ENCODE results near the gene SETBP1.
A peak's percentile ranks its signal among the peaks of the same experiment; 100 is the strongest.
"Not testable (repeated sequence)": the region's sequence is repeated elsewhere in the genome, so short reads cannot be mapped to it uniquely, and the experiment has no call there.

The SETBP1 gene

GRCh38 chr18:44791520-44791919 is 110.8 kb downstream of the SETBP1 start:
- DNase-seq (ENCODE audit: low spot score), result no peak

DNA sequence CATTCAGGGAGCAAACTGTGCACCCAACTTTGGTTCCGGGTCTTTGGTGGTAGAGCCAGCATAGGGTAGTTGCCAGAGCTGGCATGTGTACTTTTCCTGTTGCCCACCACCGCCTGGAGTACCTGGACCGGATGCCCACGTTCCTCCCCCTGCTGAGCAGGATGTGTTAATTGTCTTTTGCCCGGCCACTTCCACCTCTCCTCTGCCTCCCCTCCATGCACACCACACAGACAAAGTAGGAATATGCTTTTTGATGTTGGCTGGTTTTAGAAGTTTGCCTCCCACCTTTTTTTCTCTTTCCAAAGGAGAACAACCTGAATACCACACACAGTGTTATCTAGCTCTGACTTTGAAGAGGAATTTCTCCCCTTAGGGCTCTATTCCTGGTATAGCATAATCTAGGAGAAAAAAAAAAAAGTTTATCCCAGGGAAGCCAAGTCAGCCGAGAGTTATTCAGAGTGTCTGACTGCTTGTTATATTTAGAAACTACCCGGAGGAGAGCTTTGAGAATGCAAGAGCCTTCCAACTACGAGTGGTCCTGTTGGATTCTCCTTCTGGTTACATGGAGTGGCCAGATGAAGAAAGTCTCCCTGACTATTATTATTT is 111.9 kb downstream of the SETBP1 start:
- DNase-seq (ENCODE audit: low spot score), result no peak

DNA sequence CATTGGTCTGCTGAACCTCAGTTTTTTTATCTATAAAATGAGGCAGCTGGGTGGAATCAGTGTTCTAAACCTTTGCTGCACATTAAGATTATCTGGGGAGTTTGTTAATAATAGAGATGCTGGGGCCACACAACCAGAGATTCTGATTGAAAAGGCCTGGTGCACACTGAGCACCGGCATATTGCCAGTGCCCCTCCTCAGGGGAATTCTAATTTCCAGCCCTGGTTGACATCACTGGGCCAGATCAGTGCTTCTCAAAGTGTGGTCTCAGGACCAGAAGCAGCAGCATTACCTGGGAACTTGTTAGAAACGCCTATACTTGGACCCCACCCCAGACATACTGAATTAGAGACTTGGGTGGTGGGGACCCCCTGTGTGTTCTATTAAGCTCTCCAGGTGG is 112.5 kb downstream of the SETBP1 start:
- DNase-seq (ENCODE audit: low spot score), result no peak

DNA sequence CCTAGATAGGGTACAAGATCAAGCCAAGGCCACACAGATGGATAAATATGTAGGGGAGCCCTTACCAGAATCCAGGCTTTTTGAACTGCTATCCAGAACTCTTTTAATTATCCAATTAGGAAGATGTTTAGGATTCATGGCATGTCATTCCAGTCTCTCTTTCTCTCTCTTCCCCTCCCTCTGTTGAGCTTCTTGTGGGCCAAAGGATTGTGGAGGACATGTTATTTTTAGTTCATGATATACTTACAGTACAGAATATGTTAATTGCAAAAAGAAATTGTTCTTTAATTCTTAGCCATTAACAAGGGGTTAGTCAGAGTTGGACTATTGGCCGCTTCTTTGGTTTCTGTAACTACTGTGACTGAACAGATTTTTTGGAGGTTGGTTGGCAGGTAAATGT is 113.0 kb downstream of the SETBP1 start:
- no peak for DNase-seq (ENCODE audit: low spot score)

DNA sequence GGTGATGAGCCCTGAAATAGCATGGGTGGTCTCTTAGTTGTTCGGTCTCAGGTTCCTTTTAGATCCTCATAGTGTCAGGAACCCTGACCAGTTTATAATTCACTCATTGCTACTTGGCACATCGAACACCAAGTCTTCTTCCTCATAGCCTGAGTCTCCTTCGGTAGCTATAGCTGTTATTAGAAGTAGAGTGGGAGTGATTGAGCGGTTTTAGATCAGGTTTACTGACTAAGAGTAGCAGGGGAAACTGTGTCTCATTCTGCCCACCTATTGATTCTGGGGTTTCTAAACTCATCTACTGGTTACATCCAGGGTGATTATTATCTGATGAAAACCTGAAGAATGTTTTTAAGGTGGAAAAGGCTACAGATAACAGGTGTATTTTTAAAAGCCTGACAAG is 114.6 kb downstream of the SETBP1 start:
- DNase-seq (ENCODE audit: low spot score), result no peak

GRCh38 chr18:44796429-44797428 is 116.0 kb downstream of the SETBP1 start:
- DNase-seq (ENCODE audit: low spot score), result peak; percentile 67

DNA sequence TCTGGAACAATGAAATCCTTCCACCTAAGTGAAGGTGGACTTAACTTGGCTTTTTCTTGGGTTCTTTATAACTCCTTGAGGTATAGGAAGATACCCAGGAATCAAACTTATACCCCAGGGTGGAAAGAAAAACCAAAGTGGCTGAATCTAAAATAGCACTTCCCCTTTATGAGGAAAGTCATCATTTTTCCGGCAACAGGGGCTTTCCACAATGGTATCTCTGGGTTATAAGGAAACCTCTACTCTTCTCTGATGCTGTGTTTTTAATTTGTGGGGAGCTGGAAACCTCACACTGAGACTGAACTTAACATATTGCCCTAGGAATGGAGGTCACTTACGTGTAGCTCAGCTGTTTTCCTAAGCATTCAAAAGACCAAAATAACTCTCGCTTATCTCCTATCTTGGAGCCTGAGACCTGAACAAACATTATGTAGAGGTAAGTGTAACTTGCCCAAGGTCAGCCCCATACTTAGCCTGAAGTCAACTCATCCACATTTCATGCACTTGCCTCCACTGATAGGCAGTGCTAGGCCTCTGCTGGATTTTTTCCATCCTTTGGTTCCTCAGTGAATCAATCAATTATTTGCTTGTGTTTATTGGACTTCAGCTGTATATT is 117.9 kb downstream of the SETBP1 start:
- DNase-seq (ENCODE audit: low spot score), result no peak

DNA sequence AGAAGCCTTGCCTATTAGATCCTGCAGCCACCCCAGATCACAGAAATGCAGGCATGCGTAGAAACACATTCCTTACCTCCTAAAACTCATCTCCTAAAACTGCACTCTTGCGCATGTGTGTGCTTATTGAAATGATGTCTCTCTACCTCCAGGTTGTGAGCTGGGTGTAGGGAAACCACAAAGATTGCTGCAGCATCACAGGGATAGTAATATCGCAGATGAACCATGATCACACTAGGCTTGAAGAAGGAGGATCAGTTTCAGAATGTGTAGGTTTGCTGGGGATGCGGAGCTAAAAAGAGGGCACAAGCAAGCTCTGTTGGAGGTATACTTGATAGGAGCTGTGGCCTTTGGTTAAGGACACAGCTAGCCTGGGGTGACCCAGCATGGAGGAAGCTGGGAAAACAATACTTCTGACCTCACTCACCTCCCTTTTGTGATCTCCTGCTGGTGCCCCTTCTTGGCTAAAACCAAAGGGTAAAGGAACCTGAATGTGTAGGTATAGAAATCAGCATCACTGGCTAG is 118.8 kb downstream of the SETBP1 start:
- no peak for DNase-seq (ENCODE audit: low spot score)

- DNase-seq (ENCODE audit: low spot score), result no peak
Measured at GRCh38 chr18:44799907-44800421, 119.3 kb downstream of the SETBP1 start.

- DNase-seq (ENCODE audit: low spot score), result not testable (repeated sequence)
Measured at GRCh38 chr18:44800766-44801165, 120.1 kb downstream of the SETBP1 start.

GRCh38 chr18:44801781-44802180 is 121.1 kb downstream of the SETBP1 start:
- DNase-seq (ENCODE audit: low spot score), result no peak

GRCh38 chr18:44802508-44802907 is 121.8 kb downstream of the SETBP1 start:
- DNase-seq (ENCODE audit: low spot score), result no peak

DNA sequence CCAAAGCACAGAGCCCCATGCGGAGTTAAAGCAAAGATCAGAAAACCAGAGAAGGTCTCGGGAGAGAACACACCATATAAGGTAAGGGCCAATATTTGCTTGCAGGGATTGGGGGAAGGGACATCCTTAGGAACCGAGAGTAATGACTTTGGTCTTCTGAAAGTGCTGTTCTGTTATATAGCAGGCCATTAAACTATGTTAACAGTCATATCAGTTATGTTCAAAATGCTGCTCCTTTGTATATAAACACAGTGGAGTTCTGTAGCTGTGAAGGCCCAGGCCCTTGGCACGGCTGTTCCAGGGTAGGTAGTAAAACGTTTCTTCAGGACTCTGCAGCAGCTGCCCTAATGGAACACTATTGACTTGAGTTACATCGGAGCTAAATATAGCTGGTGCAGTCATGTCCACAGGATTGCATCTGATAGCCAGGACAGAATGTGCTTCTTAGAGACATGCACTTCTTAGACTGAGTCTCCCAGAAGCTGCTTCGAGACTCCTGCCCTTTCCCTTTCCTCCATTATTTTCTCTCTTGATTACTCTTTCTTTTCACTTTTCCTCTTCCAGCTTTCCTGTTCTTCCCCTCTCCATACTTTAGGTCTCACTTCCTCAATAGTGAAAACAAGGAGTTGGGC is 122.4 kb downstream of the SETBP1 start:
- DNase-seq (ENCODE audit: low spot score), result no peak

DNA sequence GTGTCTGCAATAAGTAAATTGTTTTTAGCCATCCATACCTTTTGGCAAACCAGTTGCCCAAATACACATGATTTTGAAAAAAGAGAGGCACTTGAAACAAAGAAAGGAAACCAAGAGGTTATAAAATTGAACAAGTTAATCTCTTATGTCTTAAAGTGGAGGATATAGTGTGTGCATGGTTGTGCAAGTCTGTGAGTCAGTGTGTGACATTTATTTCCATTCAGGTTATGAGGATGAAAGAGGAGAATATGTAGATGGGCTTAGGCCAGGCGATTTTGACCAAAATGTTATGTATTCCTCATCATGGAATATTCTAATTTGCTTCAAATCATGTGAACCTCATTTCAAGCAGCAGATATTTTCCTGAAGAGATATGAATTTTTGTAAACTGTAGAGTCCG is 123.3 kb downstream of the SETBP1 start:
- no peak for DNase-seq (ENCODE audit: low spot score)

- no peak for DNase-seq (ENCODE audit: low spot score)
Measured at GRCh38 chr18:44805176-44805575, 124.5 kb downstream of the SETBP1 start.

DNA sequence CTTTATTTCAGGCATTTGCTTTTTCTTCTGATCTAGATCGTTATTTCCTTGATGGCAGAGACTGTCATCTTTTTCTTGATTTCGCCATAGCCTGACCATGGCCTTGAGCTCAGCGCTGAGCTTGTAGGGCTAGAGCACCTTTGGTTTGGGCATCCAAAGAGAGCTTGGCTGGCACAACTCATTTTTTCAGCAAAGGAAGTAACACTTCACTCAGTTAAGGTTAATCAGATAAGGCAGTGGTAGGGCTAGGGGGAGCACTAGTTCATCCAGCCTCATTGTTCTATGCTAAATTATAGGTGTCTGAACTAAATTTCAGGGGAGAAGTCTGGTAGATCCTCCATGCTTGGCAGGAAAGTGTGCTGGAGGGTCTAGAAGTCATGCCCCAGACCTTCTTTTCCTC is 125.0 kb downstream of the SETBP1 start:
- no peak for DNase-seq (ENCODE audit: low spot score)

- DNase-seq (ENCODE audit: low spot score), result no peak
Measured at GRCh38 chr18:44807766-44808165, 127.1 kb downstream of the SETBP1 start.

DNA sequence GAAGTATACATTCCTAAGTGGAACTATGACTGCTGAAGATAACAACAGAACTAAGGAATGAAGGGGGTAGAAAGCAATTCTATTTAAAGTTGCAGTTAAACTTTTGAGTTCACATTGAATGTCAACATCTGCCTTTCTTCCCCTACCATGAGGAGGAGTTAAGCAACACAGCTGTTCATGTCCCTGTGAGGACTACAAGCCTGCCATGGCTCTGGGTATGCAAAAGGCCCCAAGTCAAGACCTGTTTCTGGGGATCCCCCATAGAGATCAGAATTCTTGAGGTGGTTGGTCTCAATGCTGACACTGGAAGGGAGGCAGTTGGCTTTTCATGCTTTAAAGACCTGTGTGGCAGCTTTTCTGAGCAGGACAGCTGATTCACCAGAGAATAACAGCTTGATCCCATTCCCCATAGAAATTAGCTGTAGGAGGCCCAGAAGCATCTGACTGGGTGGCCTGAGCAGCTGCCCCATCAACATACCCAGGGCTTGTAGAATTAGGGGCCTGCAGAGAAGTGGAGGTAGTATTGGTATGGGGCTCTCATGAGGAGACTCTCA is 131.0 kb downstream of the SETBP1 start:
- no peak for DNase-seq (ENCODE audit: low spot score)

DNA sequence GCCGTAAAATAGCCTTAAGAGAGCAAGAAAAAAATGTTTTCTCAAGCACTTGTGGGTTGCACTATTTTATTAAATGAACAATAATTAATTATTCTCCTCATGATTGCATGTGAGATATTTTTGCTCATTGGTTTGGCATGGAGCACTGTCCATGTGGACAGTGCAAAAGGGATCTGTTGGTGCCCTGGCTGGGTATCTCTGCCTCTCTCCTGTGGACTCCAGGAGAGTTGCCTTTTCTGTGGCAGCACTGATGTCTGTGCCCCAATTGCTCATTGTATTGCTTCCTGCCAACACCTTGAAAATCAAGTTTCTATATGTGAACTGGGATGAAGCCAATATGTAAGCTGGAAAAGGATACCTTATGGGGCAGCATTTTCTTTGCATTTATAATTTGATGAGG is 131.7 kb downstream of the SETBP1 start:
- no peak for DNase-seq (ENCODE audit: low spot score)

DNA sequence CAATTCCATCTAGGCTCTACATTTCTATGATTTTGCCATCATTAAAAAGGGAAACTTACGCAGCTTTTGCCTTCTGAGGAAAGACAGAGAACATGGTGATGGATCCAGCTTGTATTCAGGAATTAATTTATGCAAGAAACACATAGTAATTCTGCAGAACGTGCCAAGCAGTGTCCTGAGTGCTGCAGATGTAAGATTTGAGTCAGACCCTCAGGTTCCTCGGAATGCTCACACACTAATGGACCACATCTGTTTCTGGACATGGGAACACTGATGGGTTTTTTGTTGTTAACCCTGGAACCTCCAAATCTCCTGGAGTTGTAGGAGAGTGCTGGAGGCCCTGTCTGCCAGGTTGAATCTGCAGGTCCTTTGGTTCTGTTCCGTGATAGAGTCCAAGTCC is 132.9 kb downstream of the SETBP1 start:
- no peak for DNase-seq (ENCODE audit: low spot score)

GRCh38 chr18:44815108-44815507 is 134.4 kb downstream of the SETBP1 start:
- no peak for DNase-seq (ENCODE audit: low spot score)

DNA sequence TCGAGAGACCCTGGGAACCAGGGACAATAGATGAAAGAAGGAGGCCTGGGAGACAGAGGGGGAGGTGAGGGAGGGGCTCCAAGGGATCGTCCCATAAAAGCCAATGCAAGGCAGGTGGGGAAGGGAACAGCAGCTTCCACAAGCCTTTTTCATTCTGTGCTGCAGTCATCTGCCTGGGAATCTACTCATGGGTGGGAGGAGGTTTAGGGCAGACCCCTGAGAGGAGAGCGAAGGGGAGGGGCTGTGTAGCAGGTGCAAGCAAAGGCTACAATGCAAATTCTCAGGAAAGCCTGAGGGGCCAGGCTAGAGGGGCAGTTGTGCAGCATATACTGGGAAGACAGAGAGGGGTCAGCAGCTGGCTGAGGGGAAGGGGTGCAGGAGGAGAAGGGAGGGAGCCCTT is 135.4 kb downstream of the SETBP1 start:
- DNase-seq (ENCODE audit: low spot score), result no peak

All from pons (tissue), 1 donor.